ENCODE measurements around the gene ADPGK.

- TF ChIP-seq, protein P1, sequence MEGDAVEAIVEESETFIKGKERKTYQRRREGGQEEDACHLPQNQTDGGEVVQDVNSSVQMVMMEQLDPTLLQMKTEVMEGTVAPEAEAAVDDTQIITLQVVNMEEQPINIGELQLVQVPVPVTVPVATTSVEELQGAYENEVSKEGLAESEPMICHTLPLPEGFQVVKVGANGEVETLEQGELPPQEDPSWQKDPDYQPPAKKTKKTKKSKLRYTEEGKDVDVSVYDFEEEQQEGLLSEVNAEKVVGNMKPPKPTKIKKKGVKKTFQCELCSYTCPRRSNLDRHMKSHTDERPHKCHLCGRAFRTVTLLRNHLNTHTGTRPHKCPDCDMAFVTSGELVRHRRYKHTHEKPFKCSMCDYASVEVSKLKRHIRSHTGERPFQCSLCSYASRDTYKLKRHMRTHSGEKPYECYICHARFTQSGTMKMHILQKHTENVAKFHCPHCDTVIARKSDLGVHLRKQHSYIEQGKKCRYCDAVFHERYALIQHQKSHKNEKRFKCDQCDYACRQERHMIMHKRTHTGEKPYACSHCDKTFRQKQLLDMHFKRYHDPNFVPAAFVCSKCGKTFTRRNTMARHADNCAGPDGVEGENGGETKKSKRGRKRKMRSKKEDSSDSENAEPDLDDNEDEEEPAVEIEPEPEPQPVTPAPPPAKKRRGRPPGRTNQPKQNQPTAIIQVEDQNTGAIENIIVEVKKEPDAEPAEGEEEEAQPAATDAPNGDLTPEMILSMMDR (IDR thresholded peaks at IDR 0.05) = no peak
- TF ChIP-seq POLR2A (IDR thresholded peaks at IDR 0.05) = no peak
Observed at GRCh38 chr15:72771329-72771725, 12.2 kb downstream of the ADPGK start.
